Hypothalamus (tissue), 51 donors: ENCODE measurements around the gene C16orf96.

Source experiments
- DNase-seq, 51 donors: peaks; one replicate each; lab custom pipeline; 2025; lab: John Stamatoyannopoulos, UW

C16orf96 gene

GRCh38 chr16:4637501-4638166 lies 81.5 kb downstream of the C16orf96 start:
- DNase-seq, result peak in 23 of 51 donors; percentile 8 to 43 (median 26)

- DNase-seq, result no peak
Measured at GRCh38 chr16:4639899-4640509, 83.9 kb downstream of the C16orf96 start.

- peak in 1 of 51 donors; percentile 12 for DNase-seq
Measured at GRCh38 chr16:4640572-4641305, 84.6 kb downstream of the C16orf96 start.

GRCh38 chr16:4641306-4641687 lies 85.2 kb downstream of the C16orf96 start:
- no peak for DNase-seq

GRCh38 chr16:4641895-4642294 lies 85.8 kb downstream of the C16orf96 start:
- DNase-seq, result no peak

- DNase-seq, result no peak
Measured at GRCh38 chr16:4646773-4647643, 90.9 kb downstream of the C16orf96 start.

GRCh38 chr16:4647644-4647980 lies 91.5 kb downstream of the C16orf96 start:
- DNase-seq, result no peak

- no peak for DNase-seq
Measured at GRCh38 chr16:4648917-4649316, 92.8 kb downstream of the C16orf96 start.

GRCh38 chr16:4649744-4650442 lies 93.8 kb downstream of the C16orf96 start:
- DNase-seq, result no peak
